Body of pancreas (tissue), 4 donors: ENCODE measurements around the gene ANKRD11. TPM values are rescaled to one million over a fixed set of nuclear protein-coding genes. Genes with fewer than 3 reads are reported as not detected.

ENCODE experiments used
- ATAC-seq: fragments of 150-250 bp; one replicate; pipeline ENCODE4 v1.9.1; 2016
- DNase-seq, 4 donors: peaks; one replicate each; pipeline ENCODE4 v3.0.0-alpha.2; 2019
- H3K27ac ChIP-seq, 4 donors: fragments of 200-600 bp; sonication (generic); 1 replicate in 3 of 4; 2 replicates in 1 of 4; pipeline versions ENCODE4 v1.5.1 to v1.6.1; 2016 to 2019; ENCODE audit warnings: mild to moderate bottlenecking in 1 of 4, mixed read lengths in 1 of 4, moderate library complexity in 1 of 4
- H3K27me3 ChIP-seq, 2 donors: fragments of 200-600 bp; sonication (generic); one replicate each; pipeline ENCODE4 v1.6.0; 2016; ENCODE audit warnings: mild to moderate bottlenecking in 1 of 2
- H3K36me3 ChIP-seq, 2 donors: fragments of 200-600 bp; sonication (generic); replicated peaks in 1 of 2; 2 replicates each; pipeline ENCODE4 v1.5.1; 2016; ENCODE audit warnings: low read depth in 2 of 2; ENCODE audit not compliant: insufficient read depth in 1 of 2
- H3K4me1 ChIP-seq: fragments of 200-600 bp; sonication (generic); one replicate; pipeline ENCODE4 v1.6.0; 2016
- H3K4me3 ChIP-seq, 2 donors: fragments of 200-600 bp; sonication (generic); 1 replicate in 1 of 2; 2 replicates in 1 of 2; pipeline ENCODE4 v1.5.1; 2016 to 2019
- H3K9me3 ChIP-seq, 3 donors: fragments of 200-600 bp; sonication (generic); 1 replicate in 2 of 3; 2 replicates in 1 of 3; pipeline ENCODE4 v1.5.1; 2016
- POLR2A ChIP-seq, 3 donors: fragments of 450-650 bp; IDR thresholded peaks; one replicate each; pipeline ENCODE4 v1.6.1; 2016; ENCODE audit warnings: antibody characterized with exemption in 3 of 3, mild to moderate bottlenecking in 2 of 3
- WGBS, 2 donors: methylation state at CpG; one replicate each; pipeline ENCODE4 v1.1.5; 2017; 5-methylcytosine and 5-hydroxymethylcytosine counted together
- intact Hi-C: fragments of 100-400 bp; cut with DNase I; formaldehyde crosslinking; loops from one replicate; pipeline ENCODE4 v1.15.1; 2023
- total RNA-seq, 2 donors: library from RNA; depleted of rRNA; stranded (reverse); fragments of >200 nt; gene quantifications; one replicate each; pipeline ENCODE4 v1.1.0, GENCODE V29; 2016
- TF ChIP-seq, protein P1 (sequence below), 7 experiments: fragments of 450-650 bp in 4 of 7; fragments of 200-600 bp in 3 of 7; sonication (generic) in 3 of 7; IDR thresholded peaks; one replicate each; pipeline ENCODE4 v1.5.1; 2016 to 2019; ENCODE audit warnings: antibody characterized with exemption in 7 of 7

ANKRD11 gene
- total RNA-seq, 2 donors from 2014 or later = 52.1 to 97.9 TPM

DNA sequence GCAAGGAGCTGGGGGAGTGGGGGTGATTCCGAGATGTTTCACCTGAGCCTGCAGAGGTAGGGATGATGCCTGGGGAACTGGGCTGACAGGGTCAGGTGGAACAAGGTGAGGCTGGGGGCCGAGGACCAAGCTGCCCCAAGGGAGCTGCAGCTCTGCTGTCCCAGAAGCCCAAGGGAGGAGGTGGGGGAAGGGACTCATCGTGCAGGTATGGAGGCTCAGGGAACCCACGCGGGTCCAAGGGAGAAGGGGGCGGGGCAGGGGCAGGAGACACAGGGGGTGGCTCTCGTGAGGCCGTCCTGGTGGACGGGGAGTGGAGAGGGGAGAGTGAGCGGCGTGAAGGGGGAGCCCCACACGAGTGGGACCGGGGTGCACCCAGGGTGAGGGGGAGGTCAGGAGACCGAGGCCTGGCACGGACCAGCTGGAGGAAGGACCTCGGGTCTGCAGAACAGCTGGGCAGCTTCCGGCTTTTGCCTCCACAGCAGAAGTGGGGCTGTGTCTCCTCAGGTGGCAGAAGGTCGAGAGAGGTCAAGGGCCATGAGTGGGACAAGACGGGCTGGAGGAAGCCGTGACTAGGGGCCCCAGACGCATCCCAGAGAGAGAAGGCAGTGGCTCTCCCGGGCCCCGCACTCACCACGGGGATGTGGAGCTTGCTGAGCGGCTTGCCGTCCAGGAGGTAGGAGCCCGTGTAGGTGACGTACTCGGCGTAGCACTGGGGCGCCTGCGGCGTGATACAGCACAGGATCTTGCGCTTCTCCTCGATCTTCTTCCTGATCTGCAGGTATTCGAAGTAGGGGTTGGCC, 211.7 kb downstream of the ANKRD11 start:
- no peak overlapping the region for H3K4me3 ChIP-seq
- WGBS, 2 donors = 89 to 91% methylated on average over 35 to 36 of the region's 36 CpGs
- intact Hi-C loops = no loop called here
- no peaks in the 10 kb centered on the region for H3K27me3 ChIP-seq
- no peak for ATAC-seq
- no peak overlapping the region for H3K27ac ChIP-seq
- H3K9me3 ChIP-seq = no peaks in the 10 kb centered on the region
- H3K36me3 ChIP-seq = peaks cover 0 to 13% of the 10 kb centered on the region in 2 donors
- no peak for DNase-seq
- no peaks in the 10 kb centered on the region for H3K4me1 ChIP-seq
- TF ChIP-seq, protein P1, sequence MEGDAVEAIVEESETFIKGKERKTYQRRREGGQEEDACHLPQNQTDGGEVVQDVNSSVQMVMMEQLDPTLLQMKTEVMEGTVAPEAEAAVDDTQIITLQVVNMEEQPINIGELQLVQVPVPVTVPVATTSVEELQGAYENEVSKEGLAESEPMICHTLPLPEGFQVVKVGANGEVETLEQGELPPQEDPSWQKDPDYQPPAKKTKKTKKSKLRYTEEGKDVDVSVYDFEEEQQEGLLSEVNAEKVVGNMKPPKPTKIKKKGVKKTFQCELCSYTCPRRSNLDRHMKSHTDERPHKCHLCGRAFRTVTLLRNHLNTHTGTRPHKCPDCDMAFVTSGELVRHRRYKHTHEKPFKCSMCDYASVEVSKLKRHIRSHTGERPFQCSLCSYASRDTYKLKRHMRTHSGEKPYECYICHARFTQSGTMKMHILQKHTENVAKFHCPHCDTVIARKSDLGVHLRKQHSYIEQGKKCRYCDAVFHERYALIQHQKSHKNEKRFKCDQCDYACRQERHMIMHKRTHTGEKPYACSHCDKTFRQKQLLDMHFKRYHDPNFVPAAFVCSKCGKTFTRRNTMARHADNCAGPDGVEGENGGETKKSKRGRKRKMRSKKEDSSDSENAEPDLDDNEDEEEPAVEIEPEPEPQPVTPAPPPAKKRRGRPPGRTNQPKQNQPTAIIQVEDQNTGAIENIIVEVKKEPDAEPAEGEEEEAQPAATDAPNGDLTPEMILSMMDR (IDR thresholded peaks at IDR 0.05) = no peak
- TF ChIP-seq POLR2A (IDR thresholded peaks at IDR 0.05) = no peak

DNA sequence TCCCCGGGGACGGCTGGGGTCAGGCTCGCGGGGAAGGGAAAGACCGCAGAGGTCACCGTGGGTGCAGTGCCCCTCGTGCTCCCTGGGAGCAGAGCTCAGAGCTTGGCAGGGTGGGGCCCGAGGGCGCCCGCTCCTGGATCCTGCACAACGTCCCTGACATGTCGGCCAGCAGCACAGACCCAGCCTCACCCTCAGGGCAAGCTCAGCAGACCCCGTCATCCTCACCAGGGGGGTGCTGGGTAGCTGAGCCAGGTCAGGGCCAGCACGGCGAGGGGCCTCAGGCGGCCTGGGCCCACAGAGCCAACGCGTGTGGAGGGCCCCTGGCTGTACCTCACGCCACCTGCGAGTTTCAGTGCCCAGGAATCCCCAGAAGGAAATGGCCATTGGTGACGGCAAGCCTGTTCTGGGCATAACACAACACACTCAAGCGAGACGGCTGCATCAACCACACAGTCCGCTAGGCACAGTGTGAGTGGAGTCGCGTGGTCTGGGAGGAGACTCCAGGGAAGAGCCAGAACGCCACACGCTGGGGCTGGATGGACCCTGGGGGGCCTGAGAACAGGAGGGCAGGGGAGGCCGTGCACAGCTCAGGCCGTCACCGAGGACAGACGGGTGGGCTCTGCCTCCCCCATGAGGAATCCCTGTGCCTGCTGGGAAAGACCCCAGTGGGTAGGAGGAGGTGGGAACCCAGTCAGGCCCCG, 212.6 kb downstream of the ANKRD11 start:
- no peak for DNase-seq
- intact Hi-C loops = no loop called here
- no peak overlapping the region for H3K27ac ChIP-seq
- H3K4me1 ChIP-seq = no peaks in the 10 kb centered on the region
- no peaks in the 10 kb centered on the region for H3K27me3 ChIP-seq
- no peak overlapping the region for H3K4me3 ChIP-seq
- 88 to 92% methylated on average over 19 to 28 of the region's 33 CpGs for WGBS, 2 donors
- H3K36me3 ChIP-seq = peaks cover 0 to 15% of the 10 kb centered on the region in 2 donors
- no peak for ATAC-seq
- no peaks in the 10 kb centered on the region for H3K9me3 ChIP-seq
- TF ChIP-seq POLR2A (IDR thresholded peaks at IDR 0.05) = no peak
- TF ChIP-seq, protein P1 (IDR thresholded peaks at IDR 0.05) = no peak

DNA sequence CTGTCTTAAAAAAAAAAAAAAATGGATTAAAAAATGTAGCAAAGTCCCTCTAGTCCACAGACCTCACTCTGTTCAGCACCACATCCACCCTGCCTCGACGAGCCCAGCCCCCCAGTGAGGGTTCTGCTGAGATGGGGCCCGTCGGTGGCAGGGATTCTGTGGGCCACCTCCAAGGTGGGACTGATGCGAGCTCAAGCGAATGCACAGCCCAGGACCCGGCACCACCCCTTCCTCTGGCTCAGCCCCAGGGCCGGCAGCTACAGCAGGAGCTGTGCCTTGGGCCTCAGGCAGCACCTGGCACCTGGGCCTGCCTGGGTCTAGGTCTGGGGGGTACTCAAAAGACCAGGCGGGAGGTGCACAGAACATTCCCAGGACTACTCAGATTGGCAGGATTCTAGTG, 213.3 kb downstream of the ANKRD11 start:
- no peak for DNase-seq
- Histone ChIP-seq H3K9me3 (no peaks in the 10 kb centered on the region), H3K36me3 (peaks cover 0 to 15% of the 10 kb centered on the region in 2 donors), H3K4me1 (no peaks in the 10 kb centered on the region), H3K27ac (no peak overlapping the region), H3K4me3 (no peak overlapping the region), H3K27me3 (no peaks in the 10 kb centered on the region)
- no peak for TF ChIP-seq POLR2A (IDR thresholded peaks at IDR 0.05)
- TF ChIP-seq, protein P1 (IDR thresholded peaks at IDR 0.05) = no peak
- ATAC-seq = no peak
- intact Hi-C loops = no loop called here
- WGBS, 2 donors = 91 to 95% methylated on average over 8 to 9 of the region's 9 CpGs

DNA sequence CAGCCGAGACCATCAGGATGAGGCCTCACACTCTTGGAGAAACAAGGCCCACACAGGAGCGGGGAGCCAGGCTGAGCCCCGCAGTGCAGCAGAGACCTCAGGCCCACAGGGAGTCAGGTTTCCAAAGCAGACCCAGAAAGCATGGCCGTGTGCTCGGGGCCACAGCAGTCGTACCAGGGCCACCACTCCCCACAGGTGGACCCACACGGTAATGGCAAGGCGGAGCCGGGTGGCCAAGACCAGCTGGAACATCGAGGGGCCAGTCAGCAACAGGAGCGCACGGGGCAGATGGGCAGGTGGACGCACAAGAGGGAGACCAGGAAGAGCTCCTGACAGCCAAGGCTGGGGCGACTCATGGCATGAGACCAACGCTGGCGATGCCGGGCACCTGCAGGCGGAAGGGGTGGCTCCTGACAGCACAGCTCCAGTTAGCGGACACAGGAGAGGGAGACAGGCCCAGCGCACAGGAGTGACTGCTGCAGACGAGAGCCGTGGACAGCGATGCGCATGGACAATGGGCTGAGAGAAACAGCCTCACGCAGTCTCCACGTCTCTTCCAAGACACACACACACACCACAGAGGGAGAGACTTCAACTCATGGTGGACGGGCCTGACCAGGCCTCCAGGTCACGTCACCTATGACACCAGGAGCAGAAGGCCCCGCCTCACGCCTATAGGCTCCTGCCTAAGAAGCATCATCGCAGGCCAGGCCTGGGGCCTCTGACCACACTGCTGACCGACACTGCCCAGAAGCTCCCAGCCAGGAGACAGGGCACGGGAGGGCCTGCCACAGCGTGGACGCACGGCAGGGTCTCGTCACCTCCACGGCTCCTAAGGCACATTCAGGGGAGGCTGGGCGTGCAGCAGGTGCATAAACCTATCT, 214.3 kb downstream of the ANKRD11 start:
- ATAC-seq (no peak), DNase-seq (no peak)
- Histone ChIP-seq H3K36me3 (peaks cover 0 to 12% of the 10 kb centered on the region in 2 donors), H3K27ac (no peak overlapping the region), H3K9me3 (no peaks in the 10 kb centered on the region), H3K4me3 (no peak overlapping the region), H3K4me1 (no peaks in the 10 kb centered on the region), H3K27me3 (no peaks in the 10 kb centered on the region)
- WGBS, 2 donors = 91 to 96% methylated on average over 12 to 38 of the region's 39 CpGs
- no peak for TF ChIP-seq POLR2A (IDR thresholded peaks at IDR 0.05)
- TF ChIP-seq, protein P1 (IDR thresholded peaks at IDR 0.05) = no peak
- intact Hi-C loops = no loop called here
